HCT116 (cell line): ENCODE results near the gene AP1M2.
"Not testable (repeated sequence)": the region's sequence is repeated elsewhere in the genome, so short reads cannot be mapped to it uniquely, and the experiment has no call there.

Experiments
- EZH2 ChIP-seq: fragments of 200-600 bp; sonication (generic); IDR thresholded peaks from 2 replicates; pipeline ENCODE4 v1.6.1; 2017; ENCODE audit warnings: antibody characterized with exemption, mixed run types
- EZH2phosphoT487 ChIP-seq: fragments of 200-600 bp; IDR thresholded peaks from 2 replicates; pipeline ENCODE4 v1.6.1; 2018; ENCODE audit warnings: antibody characterized with exemption, borderline replicate concordance
- TCF7L2 ChIP-seq: IDR thresholded peaks from 2 replicates; pipeline ENCODE4 v1.7.0; 2011; ENCODE audit warnings: borderline replicate concordance, inconsistent platforms; ENCODE audit not compliant: insufficient read depth, insufficient read length; ENCODE audit errors: extremely low read depth

DNA sequence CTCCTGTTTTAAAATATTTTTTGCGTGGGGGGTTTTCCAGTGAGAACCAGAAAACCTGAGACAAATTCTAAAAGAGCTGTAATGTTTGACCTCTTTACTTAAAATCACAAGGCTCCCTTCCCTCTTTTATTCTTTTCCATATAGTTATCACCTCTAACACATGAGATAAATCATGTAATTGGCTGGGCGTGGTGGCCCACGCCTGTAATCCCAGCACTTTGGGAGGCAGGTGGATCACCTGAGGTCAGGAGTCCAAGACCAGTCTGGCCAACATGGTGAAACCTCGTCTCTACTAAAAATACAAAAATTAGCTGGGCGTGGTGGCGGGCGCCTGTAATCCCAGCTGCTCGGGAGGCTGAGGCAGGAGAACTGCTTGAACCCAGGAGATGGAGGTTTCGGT lies 36.1 kb downstream of the AP1M2 start:
- not testable (repeated sequence) for TF ChIP-seq EZH2phosphoT487, TCF7L2, EZH2
